Measurements from ENCODE around the gene KIF15.
A peak's percentile ranks its signal among the peaks of the same experiment; 100 is the strongest.

Gene KIF15

GRCh38 chr3:44761424-44762169 lies at the start of gene KIF15, which contains the start of gene KIAA1143:
Gene KIF15, plus strand, starts transcription at chr3:44761794. Its CDS starts 72 bp downstream, at chr3:44761866.
Gene KIAA1143, minus strand, starts transcription at chr3:44761619. Its CDS starts 17 bp downstream, at chr3:44761602.
- Histone ChIP-seq H3K27me3 (ENCODE audit: control insufficient read depth, insufficient read depth, low read length) (no peaks in the 10 kb centered on the region), H3K36me3 (ENCODE audit: control insufficient read depth, low read depth, low read length) (peaks cover 21% of the 10 kb centered on the region), H3K4me3 (ENCODE audit: low read length) (peak within 1 kb of the TSS; percentile 98), H3K9me3 (ENCODE audit: control insufficient read depth, low read depth, low read length) (no peaks in the 10 kb centered on the region), H3K4me1 (ENCODE audit: control insufficient read depth, low read depth, low read length) (no peaks in the 10 kb centered on the region), H3K27ac (ENCODE audit: low read length) (peak within 1 kb of the TSS; percentile 93), H3K9ac (ENCODE audit: low read length) (peak within 1 kb of the TSS; percentile 94)

- Histone ChIP-seq H3K9ac (ENCODE audit: low read length) (no peak within 1 kb of the TSS), H3K4me1 (ENCODE audit: control insufficient read depth, low read depth, low read length) (no peaks in the 10 kb centered on the region), H3K4me3 (ENCODE audit: low read length) (peak within 1 kb of the TSS; percentile 71), H3K27me3 (ENCODE audit: control insufficient read depth, insufficient read depth, low read length) (no peaks in the 10 kb centered on the region), H3K9me3 (ENCODE audit: control insufficient read depth, low read depth, low read length) (peaks cover 31% of the 10 kb centered on the region), H3K36me3 (ENCODE audit: control insufficient read depth, low read depth, low read length) (no peaks in the 10 kb centered on the region), H3K27ac (ENCODE audit: low read length) (no peak within 1 kb of the TSS)
Measured at GRCh38 chr3:44712455-44713075, 49.0 kb upstream of the KIF15 start, which contains the start of gene ZNF502. Gene ZNF502, plus strand, starts transcription at chr3:44712660. Its CDS starts 7,602 bp downstream, at chr3:44720262.

- H3K36me3 ChIP-seq (ENCODE audit: control insufficient read depth, low read depth, low read length): peaks cover 16% of the 10 kb centered on the region
- no peak overlapping the region for H3K4me3 ChIP-seq (ENCODE audit: low read length)
- no peak overlapping the region for H3K27ac ChIP-seq (ENCODE audit: low read length)
- H3K27me3 ChIP-seq (ENCODE audit: control insufficient read depth, insufficient read depth, low read length): no peaks in the 10 kb centered on the region
- no peaks in the 10 kb centered on the region for H3K4me1 ChIP-seq (ENCODE audit: control insufficient read depth, low read depth, low read length)
- H3K9ac ChIP-seq (ENCODE audit: low read length): no peak overlapping the region
- peaks cover 82% of the 10 kb centered on the region for H3K9me3 ChIP-seq (ENCODE audit: control insufficient read depth, low read depth, low read length)
Measured at GRCh38 chr3:44721231-44722102, 40.1 kb upstream of the KIF15 start.

GRCh38 chr3:44722103-44722401 lies 39.5 kb upstream of the KIF15 start:
- Histone ChIP-seq H3K9me3 (ENCODE audit: control insufficient read depth, low read depth, low read length) (peaks cover 78% of the 10 kb centered on the region), H3K27ac (ENCODE audit: low read length) (no peak overlapping the region), H3K4me3 (ENCODE audit: low read length) (no peak overlapping the region), H3K4me1 (ENCODE audit: control insufficient read depth, low read depth, low read length) (no peaks in the 10 kb centered on the region), H3K9ac (ENCODE audit: low read length) (no peak overlapping the region), H3K27me3 (ENCODE audit: control insufficient read depth, insufficient read depth, low read length) (no peaks in the 10 kb centered on the region), H3K36me3 (ENCODE audit: control insufficient read depth, low read depth, low read length) (peaks cover 16% of the 10 kb centered on the region)

- Histone ChIP-seq H3K4me3 (ENCODE audit: low read length) (peak within 1 kb of the TSS; percentile 81), H3K27me3 (ENCODE audit: control insufficient read depth, insufficient read depth, low read length) (no peaks in the 10 kb centered on the region), H3K4me1 (ENCODE audit: control insufficient read depth, low read depth, low read length) (no peaks in the 10 kb centered on the region), H3K9me3 (ENCODE audit: control insufficient read depth, low read depth, low read length) (peaks cover 52% of the 10 kb centered on the region), H3K36me3 (ENCODE audit: control insufficient read depth, low read depth, low read length) (peaks cover 22% of the 10 kb centered on the region), H3K27ac (ENCODE audit: low read length) (no peak within 1 kb of the TSS), H3K9ac (ENCODE audit: low read length) (peak within 1 kb of the TSS; percentile 64)
Measured at GRCh38 chr3:44729384-44729910, 32.1 kb upstream of the KIF15 start, which contains the start of gene ZNF501. Gene ZNF501, plus strand, starts transcription at chr3:44729635. Its CDS starts 4,787 bp downstream, at chr3:44734422.

GRCh38 chr3:44734646-44735168 lies 26.9 kb upstream of the KIF15 start:
- Histone ChIP-seq H3K27ac (ENCODE audit: low read length) (no peak overlapping the region), H3K4me3 (ENCODE audit: low read length) (no peak overlapping the region), H3K9me3 (ENCODE audit: control insufficient read depth, low read depth, low read length) (peaks cover 68% of the 10 kb centered on the region), H3K27me3 (ENCODE audit: control insufficient read depth, insufficient read depth, low read length) (no peaks in the 10 kb centered on the region), H3K9ac (ENCODE audit: low read length) (no peak overlapping the region), H3K36me3 (ENCODE audit: control insufficient read depth, low read depth, low read length) (peaks cover 31% of the 10 kb centered on the region), H3K4me1 (ENCODE audit: control insufficient read depth, low read depth, low read length) (no peaks in the 10 kb centered on the region)

- Histone ChIP-seq H3K4me3 (ENCODE audit: low read length) (peak overlapping the region; percentile 98), H3K27me3 (ENCODE audit: control insufficient read depth, insufficient read depth, low read length) (no peaks in the 10 kb centered on the region), H3K9ac (ENCODE audit: low read length) (peak overlapping the region; percentile 94), H3K4me1 (ENCODE audit: control insufficient read depth, low read depth, low read length) (no peaks in the 10 kb centered on the region), H3K36me3 (ENCODE audit: control insufficient read depth, low read depth, low read length) (peaks cover 26% of the 10 kb centered on the region), H3K27ac (ENCODE audit: low read length) (peak overlapping the region; percentile 83), H3K9me3 (ENCODE audit: control insufficient read depth, low read depth, low read length) (no peaks in the 10 kb centered on the region)
Measured at GRCh38 chr3:44761101-44761423, 532 bp upstream of the KIF15 start.

GRCh38 chr3:44762170-44762677 lies 630 bp downstream of the KIF15 start:
- peak overlapping the region; percentile 94 for H3K9ac ChIP-seq (ENCODE audit: low read length)
- H3K27ac ChIP-seq (ENCODE audit: low read length): peak overlapping the region; percentile 93
- H3K36me3 ChIP-seq (ENCODE audit: control insufficient read depth, low read depth, low read length): peaks cover 18% of the 10 kb centered on the region
- H3K9me3 ChIP-seq (ENCODE audit: control insufficient read depth, low read depth, low read length): no peaks in the 10 kb centered on the region
- H3K27me3 ChIP-seq (ENCODE audit: control insufficient read depth, insufficient read depth, low read length): no peaks in the 10 kb centered on the region
- peak overlapping the region; percentile 98 for H3K4me3 ChIP-seq (ENCODE audit: low read length)
- H3K4me1 ChIP-seq (ENCODE audit: control insufficient read depth, low read depth, low read length): no peaks in the 10 kb centered on the region

- Histone ChIP-seq H3K27ac (ENCODE audit: low read length) (no peak overlapping the region), H3K4me1 (ENCODE audit: control insufficient read depth, low read depth, low read length) (no peaks in the 10 kb centered on the region), H3K9ac (ENCODE audit: low read length) (peak overlapping the region; percentile 94), H3K4me3 (ENCODE audit: low read length) (peak overlapping the region; percentile 98), H3K36me3 (ENCODE audit: control insufficient read depth, low read depth, low read length) (peaks cover 17% of the 10 kb centered on the region), H3K9me3 (ENCODE audit: control insufficient read depth, low read depth, low read length) (no peaks in the 10 kb centered on the region), H3K27me3 (ENCODE audit: control insufficient read depth, insufficient read depth, low read length) (no peaks in the 10 kb centered on the region)
Measured at GRCh38 chr3:44762690-44763089, 1.1 kb downstream of the KIF15 start.

- Histone ChIP-seq H3K27me3 (ENCODE audit: control insufficient read depth, insufficient read depth, low read length) (no peaks in the 10 kb centered on the region), H3K4me1 (ENCODE audit: control insufficient read depth, low read depth, low read length) (no peaks in the 10 kb centered on the region), H3K9me3 (ENCODE audit: control insufficient read depth, low read depth, low read length) (no peaks in the 10 kb centered on the region), H3K9ac (ENCODE audit: low read length) (no peak overlapping the region), H3K36me3 (ENCODE audit: control insufficient read depth, low read depth, low read length) (peaks cover 2% of the 10 kb centered on the region), H3K27ac (ENCODE audit: low read length) (no peak overlapping the region), H3K4me3 (ENCODE audit: low read length) (no peak overlapping the region)
Measured at GRCh38 chr3:44764248-44764647, 2.7 kb downstream of the KIF15 start.

Measured in iPS-18a (cell line).